ENCODE data around the gene PHF2.

GRCh38 chr9:93601063-93601462 lies 24.7 kb downstream of the PHF2 start:
- no peak for TF ChIP-seq EZH2 (IDR thresholded peaks at IDR 0.05; ENCODE audit: insufficient read depth, poor library complexity, severe bottlenecking)
- no peak for TF ChIP-seq EZH2phosphoT487 (IDR thresholded peaks at IDR 0.05; ENCODE audit: insufficient read depth, low read depth)
